HepG2 (cell line): ENCODE data around the gene CNOT6. TPM values are rescaled to one million over a fixed set of nuclear protein-coding genes. Genes with fewer than 3 reads are reported as not detected.

Experiments used
- ATAC-seq: fragments of 200-7000 bp; cut with Tn5 transposase; 3 replicates; pipeline ENCODE4 v1.9.1; 2020; ENCODE audit warnings: mild to moderate bottlenecking, moderate library complexity
- BruUV-seq: library from RNA; stranded (reverse); fragments of 400-500 nt; replicated peaks from 2 replicates; lab custom pipeline; 2021; lab: Mats Ljungman, UMichigan
- CTCF ChIA-PET: fragments of 300-600 bp; formaldehyde crosslinking; extraction: SDS; loops from one replicate; lab custom pipeline; 2021; ENCODE audit warnings: low total read pairs, inconsistent platforms, low intra/inter-chr PET ratio; lab: Yijun Ruan, JAX
- POLR2A ChIA-PET: fragments of 350-600 bp; sonication (Branson Sonifier 250); formaldehyde crosslinking; loops from one replicate; lab custom pipeline; 2020; ENCODE audit warnings: antibody characterized with exemption, inconsistent platforms; lab: Yijun Ruan, JAX
- DNase-seq: peaks from one replicate; pipeline ENCODE4 v3.0.0-alpha.2; 2015; ENCODE audit warnings: low spot score
- FAIRE-seq: peaks from 3 replicates; lab custom pipeline; 2011; peaks lifted over from hg19 to GRCh38; lab: Jason Lieb, UNC
- H2AFZ ChIP-seq: one replicate; pipeline ENCODE4 v1.6.1; 2011; ENCODE audit warnings: low read length, inconsistent platforms
- H3K27ac ChIP-seq: fragments of 300-600 bp; 3 replicates; pipeline ENCODE4 v1.8.0; 2011; ENCODE audit warnings: mixed run types, mild to moderate bottlenecking, mixed read lengths, low read length, inconsistent platforms; ENCODE audit not compliant: insufficient read depth; ENCODE audit errors: extremely low read length
- H3K27me3 ChIP-seq, 2 experiments: fragments of 200-600 bp in 1 of 2; 2 replicates in 1 of 2; 3 replicates in 1 of 2; pipeline versions ENCODE4 v1.6.0 to v1.8.0; 2011; ENCODE audit warnings: low read length in 2 of 2, mild to moderate bottlenecking in 2 of 2, moderate library complexity in 2 of 2, inconsistent platforms in 1 of 2; ENCODE audit not compliant: insufficient read depth in 2 of 2, control insufficient read depth in 1 of 2
- H3K36me3 ChIP-seq, 2 experiments: fragments of 200-600 bp in 1 of 2; replicated peaks in 1 of 2; 2 replicates in 1 of 2; 3 replicates in 1 of 2; pipeline versions ENCODE4 v1.5.1 to v1.8.0; 2011; ENCODE audit warnings: low read length in 2 of 2, inconsistent platforms in 1 of 2; ENCODE audit not compliant: insufficient read depth in 2 of 2, control insufficient read depth in 1 of 2
- H3K4me1 ChIP-seq: 2 replicates; pipeline ENCODE4 v1.5.1; 2012; ENCODE audit warnings: low read length, inconsistent platforms; ENCODE audit not compliant: insufficient read depth
- H3K4me2 ChIP-seq: 2 replicates; pipeline ENCODE4 v1.6.0; 2011; ENCODE audit warnings: low read depth, low read length, inconsistent platforms
- H3K4me3 ChIP-seq, 3 experiments: fragments of 200-600 bp in 1 of 3; sonication (generic), shearing (Covaris generic) in 1 of 3; replicated peaks in 1 of 3; 2 replicates each; pipeline ENCODE4 v1.5.1; 2011 to 2016; ENCODE audit warnings: low read length in 3 of 3, inconsistent platforms in 2 of 3, low read depth in 2 of 3, mild to moderate bottlenecking in 2 of 3, control low read depth in 1 of 3, mixed read lengths in 1 of 3; ENCODE audit not compliant: insufficient read depth in 1 of 3
- H3K79me2 ChIP-seq: one replicate; pipeline ENCODE4 v1.6.1; 2011; ENCODE audit warnings: low read length, inconsistent platforms; ENCODE audit not compliant: insufficient read depth
- H3K9ac ChIP-seq: 2 replicates; pipeline ENCODE4 v1.6.0; 2011; ENCODE audit warnings: mild to moderate bottlenecking, low read depth, low read length, inconsistent platforms; ENCODE audit not compliant: insufficient read depth
- H3K9me3 ChIP-seq: 2 replicates; pipeline ENCODE4 v1.5.1; 2012; ENCODE audit warnings: mild to moderate bottlenecking, low read length
- H4K20me1 ChIP-seq: 2 replicates; pipeline ENCODE4 v1.6.0; 2011; ENCODE audit warnings: inconsistent platforms, mild to moderate bottlenecking, low read length, moderate library complexity; ENCODE audit not compliant: insufficient read depth
- ATF3 ChIP-seq: sonication (generic); formaldehyde crosslinking; IDR thresholded peaks from 2 replicates; pipeline ENCODE4 v1.4.0; 2020; ENCODE audit warnings: missing genetic modification reagents
- ERF ChIP-seq: IDR thresholded peaks from 2 replicates; pipeline ENCODE4 v1.6.1; 2018; ENCODE audit warnings: missing biosample characterization, missing genetic modification reagents
- FOXM1 ChIP-seq: sonication (generic); formaldehyde crosslinking; IDR thresholded peaks from 2 replicates; pipeline ENCODE4 v1.5.0; 2020; ENCODE audit warnings: missing genetic modification reagents
- GATA4 ChIP-seq: sonication (generic); IDR thresholded peaks from 2 replicates; pipeline ENCODE4 v1.6.1; 2016; ENCODE audit warnings: antibody characterized with exemption, low read depth, borderline replicate concordance
- HMG20B ChIP-seq: conservative IDR thresholded peaks from 2 replicates; pipeline ENCODE4 v1.6.1; 2016; ENCODE audit warnings: missing genetic modification reagents, missing compliant biosample characterization
- ISL2 ChIP-seq: sonication (generic); formaldehyde crosslinking; IDR thresholded peaks from 2 replicates; pipeline ENCODE4 v1.5.0; 2020; ENCODE audit warnings: missing genetic modification reagents
- KMT2A ChIP-seq: sonication (generic); formaldehyde crosslinking; IDR thresholded peaks from 2 replicates; pipeline ENCODE4 v1.4.0; 2020; ENCODE audit warnings: missing genetic modification reagents
- MTF2 ChIP-seq: sonication (generic); formaldehyde crosslinking; IDR thresholded peaks from 2 replicates; pipeline ENCODE4 v1.5.0; 2020; ENCODE audit warnings: missing genetic modification reagents, borderline replicate concordance
- PCBP1 ChIP-seq: fragments of 200-400 bp; formaldehyde crosslinking; IDR thresholded peaks from 2 replicates; pipeline ENCODE4 v1.6.1; 2017; ENCODE audit warnings: mild to moderate bottlenecking, low read depth, low read length, borderline replicate concordance
- POGK ChIP-seq: sonication (generic); formaldehyde crosslinking; conservative IDR thresholded peaks from 2 replicates; pipeline ENCODE4 v1.8.0; 2022; ENCODE audit warnings: mild to moderate bottlenecking, moderate library complexity, missing genetic modification reagents
- SKI ChIP-seq: fragments of 450-650 bp; IDR thresholded peaks from one replicate; pipeline ENCODE4 v1.6.1; 2018; ENCODE audit warnings: mild to moderate bottlenecking; ENCODE audit not compliant: partially characterized antibody
- SP2 ChIP-seq: sonication (generic); formaldehyde crosslinking; IDR thresholded peaks from 2 replicates; pipeline ENCODE4 v1.5.1; 2020; ENCODE audit warnings: mild to moderate bottlenecking, missing genetic modification reagents
- SRSF4 ChIP-seq: fragments of 200-400 bp; formaldehyde crosslinking; IDR thresholded peaks from one replicate; pipeline ENCODE4 v1.6.1; 2018; ENCODE audit warnings: mild to moderate bottlenecking, low read depth, low read length, moderate library complexity; ENCODE audit not compliant: poor library complexity, severe bottlenecking
- TCF7L2 ChIP-seq: IDR thresholded peaks from 2 replicates; pipeline ENCODE4 v1.6.1; 2011; ENCODE audit warnings: mild to moderate bottlenecking, low read depth, low read length, moderate library complexity
- THYN1 ChIP-seq: sonication (generic); formaldehyde crosslinking; IDR thresholded peaks from 2 replicates; pipeline ENCODE4 v1.8.1; 2023; ENCODE audit warnings: low read depth, mild to moderate bottlenecking, moderate library complexity, missing genetic modification reagents, borderline replicate concordance
- ZFP41 ChIP-seq: sonication (generic); formaldehyde crosslinking; IDR thresholded peaks from 2 replicates; pipeline ENCODE4 v1.4.0; 2020; ENCODE audit warnings: mild to moderate bottlenecking, missing genetic modification reagents, borderline replicate concordance
- ZNF136 ChIP-seq: sonication (generic); formaldehyde crosslinking; IDR thresholded peaks from 2 replicates; pipeline ENCODE4 v1.8.1; 2022; ENCODE audit warnings: low read depth, mild to moderate bottlenecking, moderate library complexity, missing genetic modification reagents
- ZNF143 ChIP-seq: sonication (generic); formaldehyde crosslinking; IDR thresholded peaks from 2 replicates; pipeline ENCODE4 v1.4.0; 2020; ENCODE audit warnings: missing genetic modification reagents
- ZNF430 ChIP-seq: sonication (generic); formaldehyde crosslinking; IDR thresholded peaks from 2 replicates; pipeline ENCODE4 v1.9.0; 2021; ENCODE audit warnings: mild to moderate bottlenecking, missing genetic modification reagents
- ZNF670 ChIP-seq: sonication (generic); formaldehyde crosslinking; IDR thresholded peaks from 2 replicates; pipeline ENCODE4 v1.8.0; 2022; ENCODE audit warnings: mild to moderate bottlenecking, missing genetic modification reagents, borderline replicate concordance
- ZNF839 ChIP-seq: sonication (generic); formaldehyde crosslinking; IDR thresholded peaks from 2 replicates; pipeline ENCODE4 v1.4.0; 2020; ENCODE audit warnings: missing genetic modification reagents, mild to moderate bottlenecking, borderline replicate concordance
- ZNF891 ChIP-seq: sonication (generic); formaldehyde crosslinking; IDR thresholded peaks from 2 replicates; pipeline ENCODE4 v1.5.0; 2020; ENCODE audit warnings: mild to moderate bottlenecking, missing genetic modification reagents
- WGBS: methylation state at CpG from one replicate; pipeline ENCODE4 v1.1.6; 2017; ENCODE audit warnings: low lambda C conversion rate; 5-methylcytosine and 5-hydroxymethylcytosine counted together
- in situ Hi-C: cut with HindIII; loops from 2 replicates; pipeline ENCODE4 v1.10.0; 2017; ENCODE audit warnings: low pct_unique_long_range_greater_than_20kb; ENCODE audit not compliant: extremely low pct_ligation_motif_present
- intact Hi-C: fragments of 100-400 bp; cut with micrococcal nuclease; formaldehyde crosslinking; loops from one replicate; pipeline ENCODE4 v1.10.0; 2022; ENCODE audit not compliant: unreplicated experiment
- polyA plus RNA-seq, 8 experiments: library from polyadenylated mRNA; depleted of rRNA in 3 of 8; stranded (reverse) in 7 of 8; unstranded in 1 of 8; fragments of >200 nt; fragmentation: Illumina TruSeq in 4 of 8; extraction: Trizol in 4 of 8; gene quantifications; 2 replicates each; pipeline versions ENCODE4 v1.2.1 to v1.2.3, GENCODE V29; 2011 to 2016; ENCODE audit warnings: low read depth in 4 of 8, missing spikeins in 1 of 8, mixed read lengths in 1 of 8; ENCODE audit not compliant: insufficient read depth in 1 of 8
- total RNA-seq, 5 experiments: library from RNA; depleted of rRNA; stranded (reverse); fragments of >200 nt; fragmentation: Illumina TruSeq; extraction: Trizol; gene quantifications; 2 replicates each; pipeline ENCODE4 v1.2.3, GENCODE V29; 2016; ENCODE audit warnings: low read depth in 1 of 5

The CNOT6 gene
- total and polyA plus RNA-seq, 2 of the 13 experiments (the other 11 are each of a cell fraction or from before 2014, with no cell fraction given) = 8.8 to 9.1 TPM

GRCh38 chr5:180613188-180613813, 119.1 kb downstream of the CNOT6 start (continued):
- TF ChIP-seq ZNF839 (no peak), ERF (no peak), HMG20B (no peak), ZNF143 (CRISPR knock-in tag) (no peak), SP2 (CRISPR knock-in tag) (no peak), POGK (CRISPR knock-in tag) (no peak)

- no TSS peak for BruUV-seq
- intact Hi-C loops = no loop called here
- ATAC-seq = no peak
- H3K79me2 ChIP-seq = no peaks in the 10 kb centered on the region
- H3K9ac ChIP-seq = no peak overlapping the region
- peaks cover 21 to 65% of the 10 kb centered on the region in 2 experiments for H3K27me3 ChIP-seq
- WGBS = 12% methylated on average over 9 of the region's 11 CpGs
- no peaks in the 10 kb centered on the region for H3K36me3 ChIP-seq
- TF ChIP-seq ATF3 (CRISPR knock-in tag) (no peak), TCF7L2 (no peak), ZNF670 (CRISPR knock-in tag) (no peak), GATA4 (no peak), MTF2 (no peak), ZNF891 (CRISPR knock-in tag) (no peak), PCBP1 (no peak), ZFP41 (no peak), FOXM1 (CRISPR knock-in tag) (no peak), ZNF430 (no peak), ISL2 (CRISPR knock-in tag) (no peak), KMT2A (CRISPR knock-in tag) (no peak), SRSF4 (no peak), THYN1 (CRISPR knock-in tag) (no peak), SKI (no peak), ZNF136 (CRISPR knock-in tag) (no peak)
- TF ChIP-seq, all 625 proteins: peak for 0
- H4K20me1 ChIP-seq = no peaks in the 10 kb centered on the region
- ChIA-PET POLR2A (no interaction called here), CTCF (no interaction called here)
- no peak overlapping the region for H3K27ac ChIP-seq
- H3K4me2 ChIP-seq = no peak overlapping the region
- H3K4me3 ChIP-seq = no peak overlapping the region
- no peaks in the 10 kb centered on the region for H3K9me3 ChIP-seq
- in situ Hi-C loops = loop anchor here (5.0 kb wide), 1 partner anchor 54 kb away; no protein-coding TSS in a partner anchor
- FAIRE-seq (no peak), DNase-seq (no peak)
- no peaks in the 10 kb centered on the region for H3K4me1 ChIP-seq
- H2AFZ ChIP-seq = no peak overlapping the region
These were observed 119.6 kb downstream of the CNOT6 start for GRCh38 chr5:180613814-180614188.
